Ishikawa (cell line): ENCODE data around the gene TMEM243.

Experiments
- CEBPB ChIP-seq: IDR thresholded peaks from 2 replicates; pipeline ENCODE4 v1.6.1; 2012
- CREB1 ChIP-seq: IDR thresholded peaks from 2 replicates; pipeline ENCODE4 v1.6.1; 2012; ENCODE audit warnings: low read depth
- EGR1 ChIP-seq: IDR thresholded peaks from 2 replicates; pipeline ENCODE4 v1.6.1; 2012
- EP300 ChIP-seq: IDR thresholded peaks from 2 replicates; pipeline ENCODE4 v1.6.1; 2012; ENCODE audit warnings: borderline replicate concordance
- FOXM1 ChIP-seq: IDR thresholded peaks from 2 replicates; pipeline ENCODE4 v1.6.1; 2012; ENCODE audit warnings: low read depth, borderline replicate concordance
- NFIC ChIP-seq: IDR thresholded peaks from 2 replicates; pipeline ENCODE4 v1.6.1; 2012
- RAD21 ChIP-seq: IDR thresholded peaks from 2 replicates; pipeline ENCODE4 v1.6.1; 2012; ENCODE audit warnings: low read depth
- TAF1 ChIP-seq: IDR thresholded peaks from 2 replicates; pipeline ENCODE4 v1.6.1; 2012; ENCODE audit warnings: low read depth, mild to moderate bottlenecking
- TCF12 ChIP-seq: IDR thresholded peaks from 2 replicates; pipeline ENCODE4 v1.6.1; 2012; ENCODE audit warnings: low read depth
- TEAD4 ChIP-seq: IDR thresholded peaks from 2 replicates; pipeline ENCODE4 v1.6.1; 2012
- YY1 ChIP-seq: IDR thresholded peaks from 2 replicates; pipeline ENCODE4 v1.6.1; 2012; ENCODE audit warnings: low read depth
- ZBTB7A ChIP-seq: IDR thresholded peaks from 2 replicates; pipeline ENCODE4 v1.6.1; 2012; ENCODE audit warnings: low read depth
- TF ChIP-seq, protein P1 (sequence below): IDR thresholded peaks from 2 replicates; pipeline ENCODE4 v1.6.1; 2012
- TF ChIP-seq, protein P2 (sequence below): IDR thresholded peaks from 2 replicates; pipeline ENCODE4 v1.6.1; 2012; ENCODE audit warnings: low read depth, mild to moderate bottlenecking
- TF ChIP-seq, protein P3 (sequence below): IDR thresholded peaks from 2 replicates; pipeline ENCODE4 v1.6.1; 2012

The TMEM243 gene

DNA sequence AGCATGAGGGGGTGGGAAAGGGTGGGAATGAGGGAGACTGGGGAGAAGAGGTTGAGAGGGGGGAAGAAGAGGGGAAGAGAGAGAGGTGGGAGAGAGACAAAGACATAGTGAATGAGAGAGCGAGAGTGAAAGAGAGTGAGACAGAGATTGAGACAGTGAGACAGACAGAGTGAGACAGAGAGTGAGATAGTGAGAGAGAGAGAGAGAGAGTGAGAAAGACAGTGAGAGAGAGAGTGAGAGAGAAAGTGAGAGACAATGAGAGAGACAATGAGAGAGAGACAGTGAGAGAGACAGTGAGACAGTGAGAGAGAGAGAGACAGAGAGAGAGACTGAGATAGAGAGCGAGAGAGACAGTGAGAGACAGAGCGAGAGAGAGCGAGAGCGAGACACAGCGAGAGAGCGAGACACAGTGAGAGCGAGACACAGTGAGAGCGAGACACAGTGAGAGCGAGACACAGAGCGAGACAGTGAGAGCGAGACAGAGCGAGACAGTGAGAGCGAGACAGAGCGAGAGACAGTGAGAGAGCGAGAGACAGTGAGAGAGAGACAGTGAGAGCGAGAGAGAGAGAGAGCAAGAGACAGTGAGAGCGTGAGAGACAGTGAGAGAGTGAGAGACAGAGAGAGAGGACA, 10.1 kb downstream of the TMEM243 start:
- TF ChIP-seq FOXM1 (no peak), EP300 (no peak), CEBPB (no peak), ZBTB7A (no peak), EGR1 (no peak), TEAD4 (no peak), NFIC (no peak), TAF1 (no peak)
- TF ChIP-seq, protein P1, sequence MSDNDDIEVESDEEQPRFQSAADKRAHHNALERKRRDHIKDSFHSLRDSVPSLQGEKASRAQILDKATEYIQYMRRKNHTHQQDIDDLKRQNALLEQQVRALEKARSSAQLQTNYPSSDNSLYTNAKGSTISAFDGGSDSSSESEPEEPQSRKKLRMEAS = no peak
- TF ChIP-seq, protein P2, sequence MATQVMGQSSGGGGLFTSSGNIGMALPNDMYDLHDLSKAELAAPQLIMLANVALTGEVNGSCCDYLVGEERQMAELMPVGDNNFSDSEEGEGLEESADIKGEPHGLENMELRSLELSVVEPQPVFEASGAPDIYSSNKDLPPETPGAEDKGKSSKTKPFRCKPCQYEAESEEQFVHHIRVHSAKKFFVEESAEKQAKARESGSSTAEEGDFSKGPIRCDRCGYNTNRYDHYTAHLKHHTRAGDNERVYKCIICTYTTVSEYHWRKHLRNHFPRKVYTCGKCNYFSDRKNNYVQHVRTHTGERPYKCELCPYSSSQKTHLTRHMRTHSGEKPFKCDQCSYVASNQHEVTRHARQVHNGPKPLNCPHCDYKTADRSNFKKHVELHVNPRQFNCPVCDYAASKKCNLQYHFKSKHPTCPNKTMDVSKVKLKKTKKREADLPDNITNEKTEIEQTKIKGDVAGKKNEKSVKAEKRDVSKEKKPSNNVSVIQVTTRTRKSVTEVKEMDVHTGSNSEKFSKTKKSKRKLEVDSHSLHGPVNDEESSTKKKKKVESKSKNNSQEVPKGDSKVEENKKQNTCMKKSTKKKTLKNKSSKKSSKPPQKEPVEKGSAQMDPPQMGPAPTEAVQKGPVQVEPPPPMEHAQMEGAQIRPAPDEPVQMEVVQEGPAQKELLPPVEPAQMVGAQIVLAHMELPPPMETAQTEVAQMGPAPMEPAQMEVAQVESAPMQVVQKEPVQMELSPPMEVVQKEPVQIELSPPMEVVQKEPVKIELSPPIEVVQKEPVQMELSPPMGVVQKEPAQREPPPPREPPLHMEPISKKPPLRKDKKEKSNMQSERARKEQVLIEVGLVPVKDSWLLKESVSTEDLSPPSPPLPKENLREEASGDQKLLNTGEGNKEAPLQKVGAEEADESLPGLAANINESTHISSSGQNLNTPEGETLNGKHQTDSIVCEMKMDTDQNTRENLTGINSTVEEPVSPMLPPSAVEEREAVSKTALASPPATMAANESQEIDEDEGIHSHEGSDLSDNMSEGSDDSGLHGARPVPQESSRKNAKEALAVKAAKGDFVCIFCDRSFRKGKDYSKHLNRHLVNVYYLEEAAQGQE = no peak

DNA sequence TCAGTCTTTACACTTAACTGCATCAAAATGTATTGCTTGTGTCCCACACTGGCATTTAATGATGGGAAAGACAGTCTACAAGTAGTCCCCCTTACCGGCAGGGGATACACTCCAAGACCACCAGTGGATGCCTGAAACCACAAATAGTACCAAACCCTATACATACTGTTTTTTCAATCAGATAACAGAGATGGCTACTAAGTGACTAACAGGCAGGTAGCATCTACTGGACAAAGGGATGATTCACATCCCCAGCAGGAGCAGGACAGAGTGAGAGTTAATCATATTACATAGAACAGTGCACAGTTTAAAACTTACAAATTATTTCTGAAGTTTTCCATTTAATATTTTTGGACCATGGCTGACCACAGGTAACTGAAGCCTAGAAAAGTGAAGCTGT, 13.2 kb downstream of the TMEM243 start:
- TF ChIP-seq CREB1 (no peak), TAF1 (no peak), NFIC (no peak), TCF12 (no peak), CEBPB (no peak), FOXM1 (no peak), ZBTB7A (no peak), EP300 (no peak), EGR1 (no peak), TEAD4 (no peak), RAD21 (no peak), YY1 (no peak)
- TF ChIP-seq, protein P3, sequence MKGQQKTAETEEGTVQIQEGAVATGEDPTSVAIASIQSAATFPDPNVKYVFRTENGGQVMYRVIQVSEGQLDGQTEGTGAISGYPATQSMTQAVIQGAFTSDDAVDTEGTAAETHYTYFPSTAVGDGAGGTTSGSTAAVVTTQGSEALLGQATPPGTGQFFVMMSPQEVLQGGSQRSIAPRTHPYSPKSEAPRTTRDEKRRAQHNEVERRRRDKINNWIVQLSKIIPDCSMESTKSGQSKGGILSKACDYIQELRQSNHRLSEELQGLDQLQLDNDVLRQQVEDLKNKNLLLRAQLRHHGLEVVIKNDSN = no peak
- TF ChIP-seq, protein P2 = no peak
- TF ChIP-seq, protein P1 = no peak

DNA sequence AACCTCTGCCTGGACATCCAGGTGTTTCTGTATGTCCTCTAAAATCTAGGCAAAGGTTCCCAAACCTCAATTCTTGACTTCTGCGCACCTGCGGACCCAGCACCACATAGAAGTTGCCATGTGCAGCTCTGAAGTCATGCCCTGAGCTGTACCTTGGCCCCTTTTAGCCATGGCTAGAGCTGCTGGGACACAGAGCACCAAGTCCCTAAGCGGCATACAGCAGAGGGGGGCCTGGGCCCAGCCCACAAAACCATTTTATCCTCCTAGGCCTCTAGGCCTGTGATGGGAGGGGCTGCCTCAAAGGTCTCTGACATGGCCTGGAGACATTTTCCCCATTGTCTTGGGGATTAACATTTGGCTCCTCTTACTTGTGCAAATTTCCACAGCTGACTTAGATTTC, 14.6 kb downstream of the TMEM243 start:
- TF ChIP-seq, protein P1 = no peak
- no peak for TF ChIP-seq EGR1
- TF ChIP-seq, protein P2 = no peak
- no peak for TF ChIP-seq YY1
- TF ChIP-seq CEBPB = no peak
- TF ChIP-seq NFIC = no peak
- no peak for TF ChIP-seq CREB1
- no peak for TF ChIP-seq ZBTB7A

DNA sequence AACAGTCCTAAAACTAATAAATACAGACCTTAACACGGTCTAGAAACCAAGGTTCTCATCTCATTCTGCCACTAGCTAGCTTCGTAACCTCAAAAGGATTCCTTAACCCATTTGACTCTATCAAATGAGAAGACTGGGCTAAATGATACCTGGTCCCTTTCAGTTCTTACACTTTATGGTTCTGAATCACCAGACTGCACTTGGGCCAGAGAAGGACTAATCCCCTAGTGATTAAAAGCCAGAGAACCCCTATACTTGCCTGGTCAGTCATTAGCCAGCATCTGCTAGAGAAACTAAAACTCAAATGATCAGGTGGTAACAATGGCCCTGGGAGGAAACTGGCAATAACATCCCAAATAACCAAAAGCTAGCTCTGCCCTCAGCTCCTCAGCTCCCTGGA, 16.8 kb downstream of the TMEM243 start:
- TF ChIP-seq TCF12 = no peak
- TF ChIP-seq RAD21 = no peak
- no peak for TF ChIP-seq YY1
- TF ChIP-seq, protein P3 = no peak
- TF ChIP-seq CEBPB = no peak

DNA sequence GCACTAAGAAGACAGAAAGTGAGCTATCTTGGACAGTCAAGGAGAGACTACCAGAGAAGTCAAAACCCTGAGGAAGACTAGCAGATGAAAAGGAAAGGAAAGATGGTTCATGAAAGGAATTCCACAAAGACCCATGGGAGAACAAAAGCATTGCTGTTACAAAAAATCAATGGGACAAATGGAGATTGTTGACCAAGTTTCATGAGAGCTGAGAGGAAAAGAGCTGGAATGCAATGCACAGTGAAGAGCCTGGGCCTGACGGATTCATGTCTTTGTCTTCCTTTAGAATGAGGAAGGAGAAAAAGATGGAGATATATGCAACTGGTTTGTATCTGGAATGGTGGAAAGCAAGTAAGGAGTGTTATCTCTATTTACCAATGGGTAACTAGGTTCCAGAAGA, 17.3 kb downstream of the TMEM243 start:
- TF ChIP-seq ZBTB7A = no peak
- TF ChIP-seq YY1 = no peak
- TF ChIP-seq FOXM1 = no peak
- TF ChIP-seq TAF1 = no peak
- TF ChIP-seq EP300 = no peak
- TF ChIP-seq, protein P3 = no peak
- TF ChIP-seq CEBPB = no peak
- TF ChIP-seq TCF12 = no peak
- TF ChIP-seq CREB1 = no peak
- no peak for TF ChIP-seq NFIC
- TF ChIP-seq, protein P1 = no peak
